SU-DHL-6 (cell line): ENCODE results near the gene SNX3.
A peak's percentile ranks its signal among the peaks of the same experiment; 100 is the strongest.
"Not testable (repeated sequence)": the region's sequence is repeated elsewhere in the genome, so short reads cannot be mapped to it uniquely, and the experiment has no call there.

ENCODE experiments used
- H2AFZ ChIP-seq: fragments of 200-600 bp; sonication (generic); 2 replicates; pipeline ENCODE4 v1.6.1; 2014; ENCODE audit warnings: low read depth, mild to moderate bottlenecking, moderate library complexity, mixed read lengths, antibody characterized with exemption, low read length; ENCODE audit not compliant: severe bottlenecking
- H3F3A ChIP-seq: fragments of 200-600 bp; shearing (Covaris generic); 2 replicates; pipeline ENCODE4 v1.6.0; 2016; ENCODE audit warnings: antibody characterized with exemption, mild to moderate bottlenecking; ENCODE audit not compliant: insufficient read depth
- H3K27ac ChIP-seq: fragments of 200-600 bp; sonication (generic); 2 replicates; pipeline ENCODE4 v1.5.1; 2016; ENCODE audit warnings: low read depth, mild to moderate bottlenecking, low read length, moderate library complexity, mixed read lengths
- H3K27me3 ChIP-seq: fragments of 200-600 bp; sonication (generic), shearing (Covaris generic); 2 replicates; pipeline ENCODE4 v1.6.0; 2014; ENCODE audit warnings: mild to moderate bottlenecking, low read length
- H3K36me3 ChIP-seq: fragments of 200-600 bp; sonication (generic); 2 replicates; pipeline ENCODE4 v1.6.1; 2014; ENCODE audit warnings: mild to moderate bottlenecking, low read length, mixed read lengths
- H3K4me2 ChIP-seq: fragments of 300-600, 200-600 bp; shearing (Covaris generic), sonication (generic); 2 replicates; pipeline ENCODE4 v1.6.0; 2014; ENCODE audit warnings: low read length, low read depth, mild to moderate bottlenecking; ENCODE audit not compliant: poor library complexity, severe bottlenecking
- H3K4me3 ChIP-seq: fragments of 200-600 bp; sonication (generic); 2 replicates; pipeline ENCODE4 v1.5.1; 2014; ENCODE audit warnings: antibody characterized with exemption, low read length, mild to moderate bottlenecking, mixed read lengths; ENCODE audit not compliant: insufficient read depth, poor library complexity, severe bottlenecking
- H3K79me2 ChIP-seq: fragments of 200-600 bp; sonication (generic); 2 replicates; pipeline ENCODE4 v1.6.1; 2014; ENCODE audit warnings: mild to moderate bottlenecking, low read length, moderate library complexity; ENCODE audit not compliant: insufficient read depth
- H3K9ac ChIP-seq: fragments of 200-600 bp; sonication (generic); 2 replicates; pipeline ENCODE4 v1.7.0; 2014; ENCODE audit warnings: mild to moderate bottlenecking, low read length
- H3K9me2 ChIP-seq: fragments of 200-600 bp; sonication (generic); replicated peaks from 2 replicates; pipeline ENCODE4 v1.6.1; 2014; ENCODE audit warnings: low read length; ENCODE audit not compliant: insufficient read depth
- H3K9me3 ChIP-seq: fragments of 200-600 bp; sonication (generic); 2 replicates; pipeline ENCODE4 v1.6.1; 2014; ENCODE audit warnings: low read length, mixed read lengths; ENCODE audit not compliant: insufficient read depth
- H4K20me1 ChIP-seq: fragments of 200-600 bp; sonication (generic); 2 replicates; pipeline ENCODE4 v1.6.1; 2014; ENCODE audit warnings: low read depth, mild to moderate bottlenecking, antibody characterized with exemption, low read length, moderate library complexity, mixed read lengths
- CTCF ChIP-seq: fragments of 200-600 bp; sonication (generic); IDR thresholded peaks from one replicate; pipeline ENCODE4 v1.5.1; 2017; ENCODE audit warnings: antibody characterized with exemption, mild to moderate bottlenecking, low read length, moderate library complexity; ENCODE audit not compliant: insufficient read depth, poor library complexity, severe bottlenecking
- EZH2phosphoT487 ChIP-seq: fragments of 200-600 bp; sonication (generic), shearing (Covaris generic); conservative IDR thresholded peaks from 2 replicates; pipeline ENCODE4 v1.6.1; 2018; ENCODE audit warnings: mild to moderate bottlenecking, antibody characterized with exemption, low read length, moderate library complexity, mixed read lengths

The SNX3 gene

GRCh38 chr6:108260809-108261569, at the start of gene SNX3:
Gene SNX3, minus strand, starts transcription at chr6:108261040. Its CDS starts 119 bp downstream, at chr6:108260921.
- Histone ChIP-seq H3K9me3 (no peaks in the 10 kb centered on the region), H3K27me3 (no peaks in the 10 kb centered on the region), H3K9ac (peak within 1 kb of the TSS; percentile 88), H3K36me3 (no peaks in the 10 kb centered on the region), H3K4me3 (peak within 1 kb of the TSS; percentile 91), H3F3A (peaks cover 24% of the 10 kb centered on the region), H3K4me2 (peak within 1 kb of the TSS; percentile 86), H3K27ac (peak within 1 kb of the TSS; percentile 74), H3K9me2 (no peaks in the 10 kb centered on the region), H4K20me1 (no peaks in the 10 kb centered on the region), H2AFZ (peak within 1 kb of the TSS; percentile 98), H3K79me2 (peaks cover 48% of the 10 kb centered on the region)
- TF ChIP-seq CTCF (no peak), EZH2phosphoT487 (no peak)

GRCh38 chr6:108309844-108310243, 49.0 kb upstream of the SNX3 start:
- H3K9me3 ChIP-seq = no peaks in the 10 kb centered on the region
- no peaks in the 10 kb centered on the region; the same call in 1 of the 2 replicates for H3F3A ChIP-seq
- H3K4me3 ChIP-seq = no peak overlapping the region
- H3K4me2 ChIP-seq = peak overlapping the region; percentile 30
- no peaks in the 10 kb centered on the region for H3K9me2 ChIP-seq
- H3K9ac ChIP-seq = no peak overlapping the region
- H4K20me1 ChIP-seq = no peaks in the 10 kb centered on the region
- TF ChIP-seq CTCF = no peak
- TF ChIP-seq EZH2phosphoT487 = no peak
- no peaks in the 10 kb centered on the region for H3K36me3 ChIP-seq
- H3K79me2 ChIP-seq = no peaks in the 10 kb centered on the region
- no peak overlapping the region for H2AFZ ChIP-seq
- no peaks in the 10 kb centered on the region for H3K27me3 ChIP-seq
- no peak overlapping the region for H3K27ac ChIP-seq

GRCh38 chr6:108308641-108309040, 47.8 kb upstream of the SNX3 start:
- H3K27me3 ChIP-seq, H2AFZ ChIP-seq, H3K4me3 ChIP-seq: not testable (repeated sequence)

GRCh38 chr6:108304646-108305045, 43.8 kb upstream of the SNX3 start:
- Histone ChIP-seq H3K9me2 (no peaks in the 10 kb centered on the region), H4K20me1 (no peaks in the 10 kb centered on the region), H3K4me2 (no peak overlapping the region), H3K79me2 (no peaks in the 10 kb centered on the region), H3K4me3 (no peak overlapping the region), H3K27me3 (no peaks in the 10 kb centered on the region), H3F3A (no peaks in the 10 kb centered on the region; the same call in 1 of the 2 replicates), H2AFZ (no peak overlapping the region), H3K9ac (no peak overlapping the region), H3K36me3 (no peaks in the 10 kb centered on the region), H3K27ac (no peak overlapping the region), H3K9me3 (no peaks in the 10 kb centered on the region)
- no peak for TF ChIP-seq EZH2phosphoT487

More at GRCh38 chr6:108308641-108309040, 47.8 kb upstream of the SNX3 start:
- H3K9me2 ChIP-seq, H3K9me3 ChIP-seq, H3K79me2 ChIP-seq, H3F3A ChIP-seq, H3K36me3 ChIP-seq, H4K20me1 ChIP-seq, H3K9ac ChIP-seq, H3K27ac ChIP-seq: not testable (repeated sequence)
- peak overlapping the region; percentile 30 for H3K4me2 ChIP-seq
